Endothelial cell (in vitro differentiated cells): ENCODE results near the gene NGB. TPM values are rescaled to one million over a fixed set of nuclear protein-coding genes. Genes with fewer than 3 reads are reported as not detected.

Source experiments
- DNase-seq: peaks from one replicate; pipeline ENCODE4 v3.0.0; 2021; ENCODE audit warnings: low spot score
- H3K27ac Mint-ChIP-seq: one replicate; pipeline ENCODE4 v1.8.0; 2021; ENCODE audit warnings: mixed read lengths, inconsistent platforms; ENCODE audit not compliant: unreplicated experiment
- H3K27me3 Mint-ChIP-seq: one replicate; pipeline ENCODE4 v1.8.0; 2021; ENCODE audit warnings: mild to moderate bottlenecking, moderate library complexity, mixed read lengths, inconsistent platforms; ENCODE audit not compliant: unreplicated experiment
- H3K36me3 Mint-ChIP-seq: one replicate; pipeline ENCODE4 v1.8.0; 2021; ENCODE audit warnings: mild to moderate bottlenecking, low read depth, mixed read lengths, inconsistent platforms; ENCODE audit not compliant: unreplicated experiment
- H3K4me1 Mint-ChIP-seq: one replicate; pipeline ENCODE4 v1.8.0; 2021; ENCODE audit warnings: mild to moderate bottlenecking, mixed read lengths, inconsistent platforms; ENCODE audit not compliant: unreplicated experiment
- H3K4me3 Mint-ChIP-seq: one replicate; pipeline ENCODE4 v1.8.0; 2021; ENCODE audit warnings: mild to moderate bottlenecking, mixed read lengths, inconsistent platforms; ENCODE audit not compliant: unreplicated experiment
- H3K9me3 Mint-ChIP-seq: one replicate; pipeline ENCODE4 v1.8.0; 2021; ENCODE audit warnings: mixed read lengths, inconsistent platforms; ENCODE audit not compliant: unreplicated experiment
- CTCF ChIP-seq: fragments of 200-600 bp; sonication (generic); IDR thresholded peaks from one replicate; pipeline ENCODE4 v1.5.0; 2021; ENCODE audit warnings: antibody characterized with exemption; ENCODE audit not compliant: unreplicated experiment
- total RNA-seq: library from RNA; stranded (reverse); fragmentation: NEBNext Ultra II Directional; extraction: Animal tissue kit (Norgen Biotek cat#: 25700); gene quantifications from one replicate; pipeline ENCODE4 v1.2.1, GENCODE V29; 2021; ENCODE audit not compliant: unreplicated experiment

The NGB gene
- total RNA-seq, 1 donor from 2014 or later, result not detected

GRCh38 chr14:77231721-77232120 is 39.3 kb downstream of the NGB start:
- H3K27ac Mint-ChIP-seq, result no peak overlapping the region
- no peak for DNase-seq

GRCh38 chr14:77230914-77231313 is 40.1 kb downstream of the NGB start:
- H3K36me3 Mint-ChIP-seq, result no peaks in the 10 kb centered on the region
- no peak overlapping the region for H3K27ac Mint-ChIP-seq
- no peaks in the 10 kb centered on the region for H3K9me3 Mint-ChIP-seq
- no peak for DNase-seq
- no peak for TF ChIP-seq CTCF
- peaks cover 2% of the 10 kb centered on the region for H3K27me3 Mint-ChIP-seq
- no peaks in the 10 kb centered on the region for H3K4me1 Mint-ChIP-seq
- H3K4me3 Mint-ChIP-seq, result no peak overlapping the region

More at GRCh38 chr14:77231721-77232120, 39.3 kb downstream of the NGB start:
- no peaks in the 10 kb centered on the region for H3K9me3 Mint-ChIP-seq
- no peaks in the 10 kb centered on the region for H3K4me1 Mint-ChIP-seq
- H3K36me3 Mint-ChIP-seq, result no peaks in the 10 kb centered on the region
- peaks cover 2% of the 10 kb centered on the region for H3K27me3 Mint-ChIP-seq
- no peak for TF ChIP-seq CTCF
- H3K4me3 Mint-ChIP-seq, result no peak overlapping the region

GRCh38 chr14:77228056-77228455 is 43.0 kb downstream of the NGB start:
- peaks cover 3% of the 10 kb centered on the region for H3K27me3 Mint-ChIP-seq
- H3K36me3 Mint-ChIP-seq, result no peaks in the 10 kb centered on the region
- H3K27ac Mint-ChIP-seq, result no peak overlapping the region
- no peak for DNase-seq
- H3K4me3 Mint-ChIP-seq, result no peak overlapping the region
- TF ChIP-seq CTCF, result no peak
- no peaks in the 10 kb centered on the region for H3K9me3 Mint-ChIP-seq
- H3K4me1 Mint-ChIP-seq, result no peaks in the 10 kb centered on the region

GRCh38 chr14:77225892-77226557 is 45.0 kb downstream of the NGB start:
- Mint-ChIP-seq H3K36me3 (no peaks in the 10 kb centered on the region), H3K27ac (no peak overlapping the region), H3K27me3 (peaks cover 8% of the 10 kb centered on the region), H3K4me1 (peaks cover 6% of the 10 kb centered on the region), H3K4me3 (no peak overlapping the region), H3K9me3 (no peaks in the 10 kb centered on the region)
- TF ChIP-seq CTCF, result no peak
- no peak for DNase-seq

GRCh38 chr14:77225254-77225653 is 45.8 kb downstream of the NGB start:
- H3K9me3 Mint-ChIP-seq, result no peaks in the 10 kb centered on the region
- H3K27me3 Mint-ChIP-seq, result peaks cover 8% of the 10 kb centered on the region
- peaks cover 6% of the 10 kb centered on the region for H3K4me1 Mint-ChIP-seq
- no peak overlapping the region for H3K27ac Mint-ChIP-seq
- no peak for DNase-seq
- no peaks in the 10 kb centered on the region for H3K36me3 Mint-ChIP-seq
- H3K4me3 Mint-ChIP-seq, result no peak overlapping the region
- TF ChIP-seq CTCF, result no peak
